ENCODE data around the gene ZNF423. TPM values are rescaled to one million over a fixed set of nuclear protein-coding genes. Genes with fewer than 3 reads are reported as not detected.

ZNF423 gene
- total RNA-seq, 2 donors from 2014 or later: not detected

DNA sequence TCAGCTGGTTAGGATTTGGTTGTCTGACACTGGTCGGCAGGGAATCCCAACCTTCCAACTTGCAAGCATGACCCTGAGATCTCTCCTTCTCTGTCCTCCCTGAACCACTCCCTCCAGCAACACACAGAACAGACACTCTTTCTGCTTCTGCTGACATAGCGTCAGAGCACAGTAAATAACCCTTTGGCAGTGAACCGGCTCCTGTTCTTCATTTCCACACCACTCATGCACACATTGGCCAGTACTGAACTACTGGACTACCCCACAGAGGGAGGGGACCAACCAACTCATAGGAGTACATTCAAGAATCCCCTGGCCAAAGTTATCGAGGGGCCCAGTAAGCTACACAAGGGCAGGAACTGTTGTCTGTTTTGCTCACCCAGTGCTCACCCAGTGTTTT is 138.2 kb downstream of the ZNF423 start:
- Mint-ChIP-seq H3K4me1 (ENCODE audit: low read depth) (no peaks in the 10 kb centered on the region), H3K9me3 (no peaks in the 10 kb centered on the region), H3K4me3 (no peak overlapping the region), H3K27ac (no peak overlapping the region), H3K36me3 (ENCODE audit: insufficient read depth in 2 of 2) (no peaks in the 10 kb centered on the region), H3K27me3 (ENCODE audit: low read depth) (peaks cover 7% of the 10 kb centered on the region)
- DNase-seq (no peak), ATAC-seq (replicated peaks in 1 of 2) (no peak)

GRCh38 chr16:49716339-49716934 is 139.5 kb downstream of the ZNF423 start:
- peaks cover 7% of the 10 kb centered on the region for H3K27me3 Mint-ChIP-seq (ENCODE audit: low read depth)
- H3K27ac Mint-ChIP-seq: no peak overlapping the region
- no peak overlapping the region for H3K4me3 Mint-ChIP-seq
- H3K36me3 Mint-ChIP-seq (ENCODE audit: insufficient read depth in 2 of 2): no peaks in the 10 kb centered on the region
- DNase-seq (no peak), ATAC-seq (replicated peaks in 1 of 2) (no peak)
- no peaks in the 10 kb centered on the region for H3K4me1 Mint-ChIP-seq (ENCODE audit: low read depth)
- no peaks in the 10 kb centered on the region for H3K9me3 Mint-ChIP-seq

DNA sequence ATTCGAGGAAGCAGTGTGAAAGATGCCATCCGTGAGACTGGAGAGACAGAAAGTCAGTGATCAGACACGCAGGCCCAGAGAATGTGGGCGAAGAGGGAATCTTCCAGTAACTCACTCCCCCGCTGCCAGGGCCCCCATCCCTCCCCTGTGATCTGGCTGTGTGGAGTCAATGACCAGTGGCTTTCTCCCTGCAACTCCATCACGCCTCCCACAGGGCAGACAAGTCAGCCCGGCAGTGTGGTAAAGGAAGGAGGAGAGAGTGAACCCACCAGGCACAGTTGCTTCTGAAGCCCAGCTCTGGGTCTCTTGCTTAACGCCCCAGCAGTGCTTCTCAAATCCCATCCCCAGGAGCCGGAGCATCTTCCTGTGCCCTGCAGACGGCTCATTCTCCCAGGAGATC is 142.1 kb downstream of the ZNF423 start:
- no peak overlapping the region for H3K27ac Mint-ChIP-seq
- H3K4me3 Mint-ChIP-seq: no peak overlapping the region
- H3K9me3 Mint-ChIP-seq: no peaks in the 10 kb centered on the region
- peaks cover 7% of the 10 kb centered on the region for H3K27me3 Mint-ChIP-seq (ENCODE audit: low read depth)
- no peaks in the 10 kb centered on the region for H3K36me3 Mint-ChIP-seq (ENCODE audit: insufficient read depth in 2 of 2)
- ATAC-seq (replicated peaks in 1 of 2) (no peak), DNase-seq (no peak)
- H3K4me1 Mint-ChIP-seq (ENCODE audit: low read depth): no peaks in the 10 kb centered on the region

DNA sequence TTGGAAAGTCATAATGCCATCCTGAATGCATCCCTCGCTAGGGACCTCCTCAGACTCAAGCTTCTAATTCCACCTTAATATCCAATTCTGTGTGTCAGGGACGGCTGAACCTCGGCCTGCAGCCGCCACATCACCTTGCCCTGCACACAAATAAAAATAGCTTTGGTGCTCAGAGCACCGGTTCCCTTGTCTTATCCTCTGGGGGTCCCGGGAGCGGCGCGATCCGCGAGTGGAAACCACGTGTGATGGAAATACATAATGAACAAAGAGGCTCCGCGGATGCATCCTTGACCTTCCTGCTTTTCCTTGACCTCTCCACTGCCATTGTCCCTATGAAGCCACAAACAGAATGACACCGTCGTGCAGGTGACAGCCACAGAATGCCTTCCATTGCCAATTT is 143.4 kb downstream of the ZNF423 start:
- Mint-ChIP-seq H3K4me3 (no peak overlapping the region), H3K9me3 (no peaks in the 10 kb centered on the region), H3K27ac (no peak overlapping the region), H3K36me3 (ENCODE audit: insufficient read depth in 2 of 2) (no peaks in the 10 kb centered on the region), H3K4me1 (ENCODE audit: low read depth) (no peaks in the 10 kb centered on the region), H3K27me3 (ENCODE audit: low read depth) (peaks cover 3% of the 10 kb centered on the region)
- DNase-seq (no peak), ATAC-seq (replicated peaks in 1 of 2) (no peak)

GRCh38 chr16:49712106-49712505 is 143.8 kb downstream of the ZNF423 start:
- Mint-ChIP-seq H3K9me3 (no peaks in the 10 kb centered on the region), H3K27ac (no peak overlapping the region)
- ATAC-seq (replicated peaks in 1 of 2): no peak

GRCh38 chr16:49709057-49709456 is 146.9 kb downstream of the ZNF423 start:
- ATAC-seq (replicated peaks in 1 of 2) (no peak), DNase-seq (no peak)
- Mint-ChIP-seq H3K27ac (no peak overlapping the region), H3K27me3 (ENCODE audit: low read depth) (no peaks in the 10 kb centered on the region), H3K9me3 (no peaks in the 10 kb centered on the region), H3K4me1 (ENCODE audit: low read depth) (no peaks in the 10 kb centered on the region), H3K36me3 (ENCODE audit: insufficient read depth in 2 of 2) (no peaks in the 10 kb centered on the region), H3K4me3 (no peak overlapping the region)

More at GRCh38 chr16:49712106-49712505, 143.8 kb downstream of the ZNF423 start:
- H3K4me1 Mint-ChIP-seq (ENCODE audit: low read depth): no peaks in the 10 kb centered on the region
- no peak overlapping the region for H3K4me3 Mint-ChIP-seq
- no peaks in the 10 kb centered on the region for H3K36me3 Mint-ChIP-seq (ENCODE audit: insufficient read depth in 2 of 2)
- no peaks in the 10 kb centered on the region for H3K27me3 Mint-ChIP-seq (ENCODE audit: low read depth)
- DNase-seq: no peak

- Mint-ChIP-seq H3K4me1 (ENCODE audit: low read depth) (no peaks in the 10 kb centered on the region), H3K4me3 (no peak overlapping the region)
Measured at GRCh38 chr16:49708491-49708890, 147.4 kb downstream of the ZNF423 start.

GRCh38 chr16:49706620-49707355 is 149.1 kb downstream of the ZNF423 start:
- no peaks in the 10 kb centered on the region for H3K9me3 Mint-ChIP-seq
- ATAC-seq (replicated peaks in 1 of 2) (no peak), DNase-seq (no peak)
- H3K27me3 Mint-ChIP-seq (ENCODE audit: low read depth): no peaks in the 10 kb centered on the region
- no peak overlapping the region for H3K27ac Mint-ChIP-seq
- H3K4me1 Mint-ChIP-seq (ENCODE audit: low read depth): no peaks in the 10 kb centered on the region
- H3K4me3 Mint-ChIP-seq: no peak overlapping the region
- H3K36me3 Mint-ChIP-seq (ENCODE audit: insufficient read depth in 2 of 2): no peaks in the 10 kb centered on the region

More at GRCh38 chr16:49708491-49708890, 147.4 kb downstream of the ZNF423 start:
- H3K9me3 Mint-ChIP-seq: no peaks in the 10 kb centered on the region
- no peak overlapping the region for H3K27ac Mint-ChIP-seq
- ATAC-seq (replicated peaks in 1 of 2) (no peak), DNase-seq (no peak)
- no peaks in the 10 kb centered on the region for H3K36me3 Mint-ChIP-seq (ENCODE audit: insufficient read depth in 2 of 2)
- no peaks in the 10 kb centered on the region for H3K27me3 Mint-ChIP-seq (ENCODE audit: low read depth)

GRCh38 chr16:49704586-49705155 is 151.2 kb downstream of the ZNF423 start:
- no peak overlapping the region for H3K4me3 Mint-ChIP-seq
- H3K9me3 Mint-ChIP-seq: no peaks in the 10 kb centered on the region
- no peaks in the 10 kb centered on the region for H3K27me3 Mint-ChIP-seq (ENCODE audit: low read depth)
- ATAC-seq (replicated peaks in 1 of 2) (no peak), DNase-seq (no peak)
- H3K4me1 Mint-ChIP-seq (ENCODE audit: low read depth): no peaks in the 10 kb centered on the region
- H3K27ac Mint-ChIP-seq: no peak overlapping the region
- no peaks in the 10 kb centered on the region for H3K36me3 Mint-ChIP-seq (ENCODE audit: insufficient read depth in 2 of 2)

DNA sequence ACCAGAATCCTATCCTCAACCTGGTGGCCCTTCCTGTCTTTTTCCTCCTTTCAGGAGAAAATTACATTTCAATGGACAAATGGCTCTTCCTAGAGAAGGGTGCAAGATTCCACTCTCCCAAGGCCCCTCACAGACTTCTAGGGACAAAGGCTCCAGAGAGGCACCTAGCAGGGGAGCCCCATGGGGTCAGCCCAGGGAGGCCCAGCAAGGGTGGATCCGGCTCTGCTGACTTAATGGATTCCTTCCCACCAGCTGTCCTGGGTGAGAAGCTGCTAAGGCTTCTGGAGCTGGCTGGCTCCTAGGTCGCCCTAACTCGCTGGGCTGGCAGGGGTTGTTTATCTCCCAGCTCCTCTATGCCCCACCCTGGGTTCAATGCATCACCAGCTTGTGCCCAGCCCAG is 152.4 kb downstream of the ZNF423 start:
- Mint-ChIP-seq H3K4me1 (ENCODE audit: low read depth) (no peaks in the 10 kb centered on the region), H3K4me3 (no peak overlapping the region), H3K36me3 (ENCODE audit: insufficient read depth in 2 of 2) (no peaks in the 10 kb centered on the region), H3K27me3 (ENCODE audit: low read depth) (peaks cover 7% of the 10 kb centered on the region), H3K9me3 (no peaks in the 10 kb centered on the region), H3K27ac (no peak overlapping the region)
- ATAC-seq (replicated peaks in 1 of 2) (no peak), DNase-seq (no peak)

DNA sequence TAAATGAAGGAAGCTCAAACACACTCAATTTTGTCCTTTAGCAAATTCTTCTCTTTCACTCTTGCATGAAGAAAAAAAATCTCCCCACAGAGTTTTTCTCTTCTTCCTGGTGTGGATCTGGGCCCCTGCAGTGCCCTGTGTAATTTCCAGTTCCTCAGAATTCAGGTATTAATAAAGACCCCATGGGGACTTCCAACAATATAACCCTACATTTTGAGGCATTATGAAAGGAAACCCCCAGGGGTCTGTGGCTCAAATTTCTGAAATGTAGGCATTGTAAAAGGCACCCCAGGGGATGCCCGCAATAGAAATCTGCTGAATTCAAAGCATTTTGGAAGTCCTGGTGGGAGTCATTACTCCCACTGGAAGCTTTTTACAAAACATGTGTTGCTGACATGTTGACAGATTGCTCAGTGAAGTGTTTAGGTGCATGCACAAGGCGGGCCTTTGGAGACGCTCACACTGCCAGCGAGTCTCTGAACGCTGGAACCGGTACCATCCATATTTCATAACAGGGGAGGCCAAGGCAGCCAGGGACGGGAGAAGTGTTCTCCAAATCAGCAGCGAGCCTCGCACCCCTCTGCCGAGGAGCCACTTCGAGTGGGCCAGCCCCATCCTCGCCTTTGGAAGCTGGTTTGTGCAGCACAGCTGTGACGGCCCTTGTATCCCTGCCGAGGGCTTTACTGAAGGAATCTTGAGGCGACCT is 154.0 kb downstream of the ZNF423 start:
- Mint-ChIP-seq H3K4me3 (no peak overlapping the region), H3K36me3 (ENCODE audit: insufficient read depth in 2 of 2) (no peaks in the 10 kb centered on the region), H3K27me3 (ENCODE audit: low read depth) (peaks cover 16% of the 10 kb centered on the region), H3K4me1 (ENCODE audit: low read depth) (no peaks in the 10 kb centered on the region), H3K9me3 (no peaks in the 10 kb centered on the region), H3K27ac (no peak overlapping the region)
- no peak for DNase-seq
- no peak for ATAC-seq (replicated peaks in 1 of 2)

DNA sequence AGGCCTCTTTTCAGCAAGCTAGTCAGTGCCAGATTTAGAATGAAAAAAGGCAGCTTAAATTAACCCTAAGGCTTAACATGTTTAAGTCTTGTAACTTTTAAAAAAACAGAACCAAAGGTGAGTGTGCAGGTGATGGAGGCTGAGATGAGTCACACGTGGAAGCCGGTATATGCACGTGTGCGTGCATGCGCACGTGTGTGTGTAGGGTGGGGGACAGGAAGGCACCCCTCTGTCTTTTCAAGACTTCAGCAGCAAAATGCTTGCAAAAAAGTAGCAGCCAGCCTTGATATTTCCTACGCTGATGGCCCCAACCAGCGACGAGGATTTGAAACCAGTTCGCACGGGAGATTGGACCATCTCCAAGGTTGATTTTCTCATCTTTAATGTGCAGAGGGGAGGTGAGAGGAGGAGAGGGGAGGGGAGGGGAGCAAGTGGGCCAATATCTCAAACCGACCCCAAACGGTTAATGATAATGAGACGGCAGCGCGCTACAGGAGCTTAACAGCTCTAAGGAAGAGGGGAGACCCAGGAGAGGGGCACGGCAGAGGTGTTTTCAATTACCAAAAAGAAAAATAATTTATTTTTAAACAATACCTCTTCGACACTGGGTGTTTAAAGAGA is 154.7 kb downstream of the ZNF423 start:
- Mint-ChIP-seq H3K27me3 (ENCODE audit: low read depth) (peaks cover 16% of the 10 kb centered on the region), H3K4me3 (no peak overlapping the region), H3K27ac (no peak overlapping the region), H3K4me1 (ENCODE audit: low read depth) (no peaks in the 10 kb centered on the region), H3K36me3 (ENCODE audit: insufficient read depth in 2 of 2) (no peaks in the 10 kb centered on the region), H3K9me3 (no peaks in the 10 kb centered on the region)
- ATAC-seq (replicated peaks in 1 of 2) (no peak), DNase-seq (no peak)

Measured in activated T-cell treated with anti-CD3 and anti-CD28 coated beads, Interleukin-2, amount 50 U/mL, for 72 hours (primary cell).